ENCODE data around the gene SMIM5. TPM values are rescaled to one million over a fixed set of nuclear protein-coding genes. Genes with fewer than 3 reads are reported as not detected.

SMIM5 gene
- polyA plus RNA-seq, 1 donor from 2014 or later, result 0.59 TPM

- Histone ChIP-seq H3K4me2 (ENCODE audit: low read length) (no peak overlapping the region), H3F3A (ENCODE audit: insufficient read depth, low read length, poor library complexity, severe bottlenecking) (no peaks in the 10 kb centered on the region), H3K9ac (ENCODE audit: low read length) (no peak overlapping the region), H3K27ac (ENCODE audit: low read length) (no peak overlapping the region), H3K9me3 (ENCODE audit: low read length) (no peaks in the 10 kb centered on the region), H3K36me3 (ENCODE audit: insufficient read depth, low read length) (no peaks in the 10 kb centered on the region), H4K20me1 (ENCODE audit: insufficient read depth) (no peaks in the 10 kb centered on the region), H3K79me2 (replicated peaks; ENCODE audit: insufficient read depth, low read length) (no peaks in the 10 kb centered on the region), H2AFZ (ENCODE audit: low read depth, low read length) (no peak overlapping the region), H3K9me2 (ENCODE audit: insufficient read depth, low read length) (no peaks in the 10 kb centered on the region), H3K4me3 (ENCODE audit: low read length) (no peak overlapping the region), H3K27me3 (ENCODE audit: insufficient read depth, low read depth, low read length) (no peaks in the 10 kb centered on the region)
- TF ChIP-seq MXI1 (conservative IDR thresholded peaks at IDR 0.05; ENCODE audit: poor library complexity, severe bottlenecking) (no peak), EZH2 (IDR thresholded peaks at IDR 0.05; ENCODE audit: borderline replicate concordance, insufficient read depth, low read length, poor library complexity, severe bottlenecking) (no peak), RAD21 (conservative IDR thresholded peaks at IDR 0.05) (no peak), EP300 (conservative IDR thresholded peaks at IDR 0.05; ENCODE audit: poor library complexity, severe bottlenecking) (no peak), POLR2AphosphoS5 (IDR thresholded peaks at IDR 0.05) (no peak), TAF1 (IDR thresholded peaks at IDR 0.05; ENCODE audit: low read depth) (no peak), REST (IDR thresholded peaks at IDR 0.05; ENCODE audit: borderline replicate concordance) (no peak), SMC3 (conservative IDR thresholded peaks at IDR 0.05; ENCODE audit: poor library complexity) (no peak), CTCF (IDR thresholded peaks at IDR 0.05; ENCODE audit: poor library complexity, severe bottlenecking) (no peak)
Observed at GRCh38 chr17:75629157-75629556, 4.1 kb upstream of the SMIM5 start.

GRCh38 chr17:75630071-75630917 lies 2.9 kb upstream of the SMIM5 start:
- H3K27ac ChIP-seq (ENCODE audit: low read length), result no peak overlapping the region
- no peaks in the 10 kb centered on the region for H4K20me1 ChIP-seq (ENCODE audit: insufficient read depth)
- H3K9ac ChIP-seq (ENCODE audit: low read length), result no peak overlapping the region
- no peak overlapping the region for H2AFZ ChIP-seq (ENCODE audit: low read depth, low read length)
- no peaks in the 10 kb centered on the region for H3F3A ChIP-seq (ENCODE audit: insufficient read depth, low read length, poor library complexity, severe bottlenecking)
- no peaks in the 10 kb centered on the region for H3K27me3 ChIP-seq (ENCODE audit: insufficient read depth, low read depth, low read length)
- no peak overlapping the region for H3K4me3 ChIP-seq (ENCODE audit: low read length)
- H3K4me2 ChIP-seq (ENCODE audit: low read length), result no peak overlapping the region
- no peak for TF ChIP-seq MXI1 (conservative IDR thresholded peaks at IDR 0.05; ENCODE audit: poor library complexity, severe bottlenecking)
- no peak for TF ChIP-seq POLR2AphosphoS5 (IDR thresholded peaks at IDR 0.05)
- no peak for TF ChIP-seq EP300 (conservative IDR thresholded peaks at IDR 0.05; ENCODE audit: poor library complexity, severe bottlenecking)
- no peak for TF ChIP-seq RAD21 (conservative IDR thresholded peaks at IDR 0.05)
- no peak for TF ChIP-seq EZH2 (IDR thresholded peaks at IDR 0.05; ENCODE audit: borderline replicate concordance, insufficient read depth, low read length, poor library complexity, severe bottlenecking)
- no peak for TF ChIP-seq CTCF (IDR thresholded peaks at IDR 0.05; ENCODE audit: poor library complexity, severe bottlenecking)
- no peak for TF ChIP-seq SMC3 (conservative IDR thresholded peaks at IDR 0.05; ENCODE audit: poor library complexity)
- no peak for TF ChIP-seq REST (IDR thresholded peaks at IDR 0.05; ENCODE audit: borderline replicate concordance)
- TF ChIP-seq TAF1 (IDR thresholded peaks at IDR 0.05; ENCODE audit: low read depth), result no peak
- H3K79me2 ChIP-seq (replicated peaks; ENCODE audit: insufficient read depth, low read length), result no peaks in the 10 kb centered on the region
- H3K36me3 ChIP-seq (ENCODE audit: insufficient read depth, low read length), result no peaks in the 10 kb centered on the region
- no peaks in the 10 kb centered on the region for H3K9me3 ChIP-seq (ENCODE audit: low read length)
- no peaks in the 10 kb centered on the region for H3K9me2 ChIP-seq (ENCODE audit: insufficient read depth, low read length)
